GM19240 (cell line): Measurements from ENCODE around the gene LDB3.
"Not testable (repeated sequence)": the region's sequence is repeated elsewhere in the genome, so short reads cannot be mapped to it uniquely, and the experiment has no call there.

ENCODE experiments used
- DNase-seq: peaks from one replicate; pipeline ENCODE4 v3.0.0; 2011; ENCODE audit warnings: low spot score; ENCODE audit not compliant: insufficient read length

The LDB3 gene, protein sequence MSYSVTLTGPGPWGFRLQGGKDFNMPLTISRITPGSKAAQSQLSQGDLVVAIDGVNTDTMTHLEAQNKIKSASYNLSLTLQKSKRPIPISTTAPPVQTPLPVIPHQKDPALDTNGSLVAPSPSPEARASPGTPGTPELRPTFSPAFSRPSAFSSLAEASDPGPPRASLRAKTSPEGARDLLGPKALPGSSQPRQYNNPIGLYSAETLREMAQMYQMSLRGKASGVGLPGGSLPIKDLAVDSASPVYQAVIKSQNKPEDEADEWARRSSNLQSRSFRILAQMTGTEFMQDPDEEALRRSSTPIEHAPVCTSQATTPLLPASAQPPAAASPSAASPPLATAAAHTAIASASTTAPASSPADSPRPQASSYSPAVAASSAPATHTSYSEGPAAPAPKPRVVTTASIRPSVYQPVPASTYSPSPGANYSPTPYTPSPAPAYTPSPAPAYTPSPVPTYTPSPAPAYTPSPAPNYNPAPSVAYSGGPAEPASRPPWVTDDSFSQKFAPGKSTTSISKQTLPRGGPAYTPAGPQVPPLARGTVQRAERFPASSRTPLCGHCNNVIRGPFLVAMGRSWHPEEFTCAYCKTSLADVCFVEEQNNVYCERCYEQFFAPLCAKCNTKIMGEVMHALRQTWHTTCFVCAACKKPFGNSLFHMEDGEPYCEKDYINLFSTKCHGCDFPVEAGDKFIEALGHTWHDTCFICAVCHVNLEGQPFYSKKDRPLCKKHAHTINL

DNA sequence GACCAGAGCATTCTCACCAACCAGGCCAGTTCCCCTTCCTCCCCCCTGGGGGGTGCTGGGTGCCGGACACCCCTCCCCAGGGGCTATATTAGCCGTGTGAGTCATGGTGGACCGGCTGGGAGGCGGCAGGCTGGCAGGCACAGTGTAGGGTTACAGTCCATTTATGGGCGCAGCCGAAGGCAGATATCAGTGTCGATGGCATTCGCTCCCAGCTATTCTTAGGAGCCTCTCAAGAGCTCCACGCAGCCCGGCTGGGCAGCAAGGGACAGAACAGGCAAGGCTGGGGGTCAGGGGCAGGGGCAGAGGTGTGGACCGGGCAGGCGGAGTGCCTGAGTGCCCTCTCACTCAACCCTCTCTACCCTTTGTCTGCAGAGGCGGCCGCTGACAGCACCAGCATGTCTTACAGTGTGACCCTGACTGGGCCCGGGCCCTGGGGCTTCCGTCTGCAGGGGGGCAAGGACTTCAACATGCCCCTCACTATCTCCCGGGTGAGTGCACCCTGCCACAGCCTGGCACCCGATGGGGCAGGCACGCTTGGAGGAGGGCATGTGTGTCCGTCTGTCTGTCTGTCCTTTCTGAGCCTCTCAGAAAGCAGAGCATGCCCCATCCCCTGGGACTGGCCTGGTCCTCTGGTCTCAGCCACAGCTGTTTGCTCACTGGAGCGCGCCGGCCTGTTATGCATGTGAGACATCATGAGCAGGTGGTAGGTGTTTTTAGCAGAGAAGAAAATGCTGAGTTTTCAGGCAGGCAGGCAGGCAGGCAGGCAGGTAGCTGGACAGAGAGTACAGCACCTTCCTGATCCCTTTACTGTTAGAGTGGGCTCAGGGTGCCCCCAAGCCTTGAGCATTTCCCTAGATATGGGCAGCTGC lies at the start of gene LDB3:
Gene LDB3 (plus strand): TSS at position 215 of the 869 bp plus-strand sequence. CDS start 181 bp downstream, at position 396.
- DNase-seq: no peak

DNA sequence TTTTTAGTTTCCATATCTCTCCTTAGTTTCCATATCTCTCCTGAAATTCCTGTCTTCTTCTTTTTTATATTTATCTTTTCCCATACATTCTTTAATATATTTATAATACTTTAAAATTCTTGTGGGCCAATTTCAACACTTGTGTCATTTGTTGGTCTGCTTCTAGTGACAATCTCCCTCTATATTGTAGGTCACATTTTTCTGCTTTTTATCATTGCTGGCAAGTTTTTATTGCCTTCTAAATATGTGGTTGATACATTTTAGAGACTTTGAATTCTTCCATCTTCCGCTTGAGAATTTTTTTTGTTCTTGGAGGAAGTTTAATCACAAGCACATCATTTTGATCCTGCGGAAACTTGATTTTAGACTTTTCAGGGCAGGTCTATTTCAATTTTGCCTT lies 40.0 kb upstream of the LDB3 start:
- DNase-seq: no peak

DNA sequence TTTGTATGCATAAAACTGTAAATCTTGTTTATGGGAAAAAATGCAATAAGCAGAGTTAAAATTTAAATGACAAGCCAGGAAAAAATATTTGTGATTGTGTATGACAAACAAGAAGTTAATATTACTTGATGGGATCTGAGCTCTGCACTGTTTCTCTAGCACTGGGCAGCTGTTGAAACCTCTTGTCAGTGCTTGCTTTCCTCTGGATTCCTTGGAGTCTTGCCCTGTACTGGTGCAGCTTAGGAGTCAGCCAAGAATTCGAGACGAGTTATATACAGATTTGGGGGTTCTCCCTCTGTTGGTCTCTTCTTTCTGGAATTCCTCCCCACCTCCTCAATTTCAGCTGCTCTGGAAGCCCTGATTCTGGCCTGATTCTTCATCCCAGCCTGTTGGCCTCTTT lies 38.2 kb upstream of the LDB3 start:
- DNase-seq: no peak

DNA sequence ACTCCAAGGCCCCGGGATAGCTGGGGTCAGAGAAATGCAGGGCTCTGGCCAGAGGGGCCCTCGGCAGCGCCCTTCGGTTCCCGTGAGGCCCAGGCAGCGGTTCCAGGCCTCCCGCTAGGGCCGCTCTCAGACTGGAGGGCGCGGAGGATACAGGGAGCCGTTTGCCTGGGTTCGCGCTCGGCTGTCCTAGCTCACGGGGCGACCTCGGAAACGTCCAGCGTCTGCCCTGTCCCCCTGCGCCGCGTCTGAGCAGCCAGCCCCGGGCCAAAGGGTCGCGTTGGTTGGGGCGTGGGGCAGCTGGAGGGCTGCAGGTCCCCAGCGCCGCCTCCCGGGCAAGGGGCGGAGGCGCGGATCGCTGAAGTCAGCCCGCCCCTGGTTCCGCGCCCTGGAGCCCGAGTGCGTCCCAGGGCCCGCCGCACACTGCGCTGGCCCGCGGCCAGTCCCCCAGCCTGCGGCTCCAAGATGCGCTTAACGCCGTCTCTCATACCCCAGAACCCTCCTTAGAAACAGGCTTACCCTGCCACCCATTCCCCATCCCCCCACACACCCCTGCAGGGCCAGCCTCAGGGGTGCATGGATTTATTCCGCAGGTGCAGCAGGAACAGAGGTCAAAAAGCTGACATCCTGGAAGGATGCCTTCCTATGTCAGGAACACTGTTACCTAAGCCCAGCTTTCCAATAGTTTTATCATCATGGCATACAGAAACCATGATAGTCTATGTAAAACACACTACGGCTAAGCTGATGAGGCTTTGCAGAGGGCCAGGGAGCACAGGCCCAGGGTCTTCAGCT lies 36.1 kb upstream of the LDB3 start:
- DNase-seq: no peak

DNA sequence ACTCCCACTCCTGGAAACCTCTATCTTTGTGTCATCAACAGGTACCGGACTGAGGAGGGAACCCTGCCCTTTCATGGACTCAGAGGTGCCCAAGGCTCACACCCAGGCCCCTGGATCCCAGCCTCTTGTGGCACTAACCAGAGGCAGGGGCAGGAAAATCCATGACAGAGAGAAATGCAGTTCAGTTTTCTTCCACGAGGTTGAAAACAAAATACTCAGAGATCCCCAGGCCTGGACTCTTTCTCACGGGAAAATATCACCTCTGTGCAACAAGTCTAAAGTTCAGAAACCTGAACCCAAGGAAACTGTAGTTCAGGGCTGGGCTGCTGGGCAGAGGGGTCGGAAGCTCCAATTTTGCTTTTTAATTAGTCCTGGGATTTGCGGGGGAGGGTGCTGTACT lies 35.4 kb upstream of the LDB3 start:
- DNase-seq: no peak

DNA sequence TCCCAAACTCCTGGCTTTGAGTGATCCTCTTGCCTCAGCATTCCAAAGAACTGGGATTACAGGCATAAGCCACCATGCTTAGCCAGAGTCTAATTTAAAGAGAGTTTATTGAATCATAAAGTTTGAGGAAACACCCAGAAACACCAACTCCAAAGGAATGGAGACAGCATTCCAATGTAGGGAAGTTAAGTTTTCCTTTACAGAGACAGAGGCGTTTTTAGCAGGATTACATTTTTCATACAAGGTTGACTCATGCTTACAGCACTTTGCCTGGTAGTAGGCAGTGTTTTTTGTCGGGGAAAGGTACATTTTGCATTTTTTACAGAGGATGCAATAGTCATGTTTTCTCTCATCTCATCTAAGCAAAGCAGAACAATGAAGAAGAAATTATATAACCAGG lies 32.9 kb upstream of the LDB3 start:
- DNase-seq: no peak

DNA sequence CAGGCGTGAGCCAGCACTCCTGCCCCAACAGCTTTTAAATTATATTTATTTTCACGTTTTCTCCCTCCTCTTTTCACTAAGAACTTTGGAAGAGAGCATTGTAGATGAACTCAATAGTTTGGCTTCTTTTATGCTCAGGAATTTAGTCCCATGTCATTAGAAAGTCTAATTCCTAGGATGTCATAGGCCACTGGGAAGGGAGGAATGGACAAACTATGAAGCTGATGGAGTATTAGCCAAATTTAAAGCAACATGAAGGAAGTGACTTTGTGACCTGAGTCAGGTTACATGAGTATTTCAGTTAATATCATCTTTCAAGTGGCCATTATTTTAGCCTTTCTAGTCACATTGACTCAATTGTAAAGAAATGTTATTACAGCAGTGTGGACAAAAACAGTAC lies 32.0 kb upstream of the LDB3 start:
- no peak for DNase-seq

DNA sequence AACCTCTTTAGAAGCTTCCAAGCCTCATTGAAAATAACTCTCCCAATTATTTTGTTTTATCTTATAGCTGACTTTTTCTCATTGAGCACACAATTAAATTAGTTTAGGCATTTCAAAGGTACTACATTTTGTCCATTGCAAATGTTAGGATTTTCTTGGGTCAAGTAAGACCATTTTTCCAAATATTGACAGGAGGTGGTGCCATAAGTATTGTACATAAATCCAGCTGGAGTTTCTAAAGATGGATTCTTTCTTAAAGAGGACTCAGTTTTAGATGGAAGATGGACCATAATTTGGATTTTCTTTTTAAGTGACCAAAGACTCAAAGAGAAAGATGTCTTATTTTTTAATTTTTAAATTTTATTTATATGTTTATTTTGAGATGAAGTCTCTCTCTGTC lies 26.3 kb upstream of the LDB3 start:
- DNase-seq: no peak

DNA sequence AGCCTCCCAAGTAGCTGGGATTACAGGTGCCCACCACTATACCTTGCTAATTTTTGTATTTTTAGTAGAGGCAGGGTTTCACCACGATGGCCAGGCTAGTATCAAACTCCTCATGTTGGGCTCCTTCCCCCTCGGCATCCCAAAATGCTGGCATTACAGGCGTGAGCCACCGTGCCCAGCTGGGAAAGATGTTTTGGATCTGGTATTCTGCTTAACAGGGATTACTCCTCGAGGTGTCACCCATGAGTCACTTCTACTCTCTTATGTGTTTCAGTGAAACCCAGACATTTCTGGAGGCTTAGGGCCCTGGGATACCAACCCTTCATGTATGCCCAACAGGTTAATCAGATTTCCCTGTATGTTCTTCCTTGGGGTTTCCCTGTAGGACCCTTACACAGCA lies 25.8 kb upstream of the LDB3 start:
- DNase-seq: no peak

DNA sequence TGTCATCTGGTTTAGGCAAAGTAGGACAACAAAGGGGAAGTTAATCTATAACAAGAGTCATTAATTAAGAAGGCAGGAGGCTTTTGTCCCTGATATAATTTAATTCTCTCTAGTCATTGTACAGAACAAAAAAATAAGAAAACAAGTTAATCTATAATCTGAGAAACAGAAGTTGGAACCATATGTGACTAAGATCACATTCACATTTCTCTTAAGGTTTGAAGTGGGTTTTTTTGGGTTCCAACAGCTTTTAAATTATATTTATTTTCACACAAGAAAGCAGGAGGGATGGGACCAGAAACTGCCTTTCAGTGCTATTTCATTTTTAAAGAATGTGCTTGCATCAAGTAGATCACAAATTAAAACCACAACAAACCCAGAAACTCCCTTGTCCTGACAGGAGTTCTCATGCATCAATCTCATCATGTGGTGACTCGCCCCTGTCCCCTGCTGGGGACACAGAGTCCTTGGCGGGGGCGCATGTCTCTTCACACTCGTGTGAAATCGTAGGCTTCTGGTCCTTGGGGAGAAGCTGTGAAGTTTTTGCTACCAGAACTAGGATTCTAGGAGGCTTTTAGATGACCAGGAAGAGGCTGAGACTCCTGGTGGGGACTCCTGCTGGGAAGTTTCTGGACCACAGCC lies 24.0 kb upstream of the LDB3 start:
- DNase-seq: no peak

DNA sequence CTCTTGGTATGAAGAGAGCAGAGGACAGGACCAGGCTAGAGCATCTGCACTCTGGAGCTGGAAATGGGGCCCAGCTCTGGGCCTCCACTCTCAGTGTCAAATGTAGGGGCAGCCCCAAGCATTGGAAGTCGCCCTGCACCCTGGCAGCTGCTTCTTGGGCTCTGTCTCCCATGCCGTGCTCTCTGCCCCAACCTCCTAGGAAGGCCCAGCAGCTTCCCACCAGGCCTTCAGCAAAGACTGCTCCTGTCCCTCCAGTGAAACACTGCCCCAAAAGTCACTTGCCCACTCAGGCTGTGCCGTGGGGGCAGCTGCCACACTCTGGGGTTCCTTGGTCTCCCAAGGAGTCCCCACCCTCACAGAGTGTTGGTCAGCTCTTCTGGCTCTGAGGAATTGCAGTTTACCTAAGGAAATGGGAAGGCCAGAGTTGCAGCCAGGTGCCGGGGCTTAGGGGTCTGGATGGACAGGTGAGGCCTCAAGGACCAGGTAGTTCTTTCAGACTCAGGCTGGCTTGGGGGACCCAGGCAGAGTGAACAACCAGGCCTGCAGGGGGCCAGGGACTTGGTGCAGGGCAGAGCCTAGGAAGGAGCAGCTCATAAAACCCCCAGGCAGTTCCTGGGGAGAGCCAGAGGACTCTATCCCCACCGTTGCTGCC lies 23.4 kb upstream of the LDB3 start:
- no peak for DNase-seq

DNA sequence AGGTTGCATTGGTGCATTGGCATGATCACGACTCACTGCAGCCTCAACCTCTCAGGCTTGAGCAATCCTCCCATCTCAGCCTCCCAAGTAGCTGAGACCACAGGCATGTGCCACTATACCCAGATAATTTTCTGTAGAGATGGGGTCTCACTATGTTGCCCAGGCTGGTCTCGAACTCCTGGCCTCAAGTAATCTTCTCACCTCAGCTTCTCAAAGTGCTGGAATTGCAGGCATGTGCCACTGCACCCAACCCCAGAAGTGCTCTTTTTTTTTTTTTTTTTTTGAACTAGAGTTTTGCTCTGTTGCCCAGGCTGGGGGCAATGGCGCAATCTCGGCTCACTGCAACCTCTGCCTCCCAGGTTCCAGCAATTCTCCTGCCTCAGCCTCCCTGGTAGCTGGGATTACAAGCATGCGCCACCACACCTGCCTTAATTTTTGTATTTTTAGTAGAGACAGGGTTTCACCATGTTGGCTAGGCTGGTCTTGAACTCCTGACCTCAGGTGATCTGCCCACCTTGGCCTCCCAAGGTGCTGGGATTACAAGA lies 22.6 kb upstream of the LDB3 start:
- DNase-seq: not testable (repeated sequence)

DNA sequence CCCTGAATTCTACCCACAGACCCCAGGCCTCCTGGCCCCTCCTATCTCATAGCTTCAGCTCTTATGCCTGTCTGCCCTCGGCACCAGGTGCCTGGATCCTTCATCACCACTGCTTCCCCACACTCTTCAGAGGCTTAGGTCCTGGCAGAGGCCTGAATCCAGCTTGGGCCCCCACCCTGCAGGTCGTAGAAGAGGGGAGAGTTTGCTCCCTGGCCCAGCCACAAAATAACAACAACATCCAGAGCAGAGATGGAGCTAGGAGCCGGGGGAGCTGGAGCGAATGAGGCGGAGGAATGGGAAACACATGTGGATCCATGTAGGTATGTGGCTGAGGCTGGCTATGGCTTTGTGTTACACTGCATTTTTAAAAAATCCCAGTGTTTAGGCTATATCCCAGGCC lies 21.8 kb upstream of the LDB3 start:
- DNase-seq: no peak

DNA sequence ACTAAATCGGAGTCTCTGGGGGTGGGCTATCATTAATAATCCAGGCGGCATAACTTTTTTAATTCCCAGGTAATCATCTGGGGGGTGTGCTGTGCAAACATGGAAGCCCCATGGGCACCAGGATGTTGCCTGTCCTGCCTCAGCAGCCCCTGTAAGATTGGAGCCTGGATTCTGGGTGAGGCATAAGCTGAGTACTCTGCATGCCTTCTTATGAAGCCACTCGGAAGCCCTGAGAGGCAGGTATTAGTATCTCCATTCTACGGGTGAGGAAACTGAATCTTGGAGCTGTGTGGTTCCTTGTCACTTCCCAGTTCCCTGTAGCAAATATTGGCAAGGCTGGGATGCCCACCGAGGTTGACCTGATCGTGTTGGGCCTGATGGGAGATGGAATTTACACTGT lies 21.4 kb upstream of the LDB3 start:
- DNase-seq: no peak

DNA sequence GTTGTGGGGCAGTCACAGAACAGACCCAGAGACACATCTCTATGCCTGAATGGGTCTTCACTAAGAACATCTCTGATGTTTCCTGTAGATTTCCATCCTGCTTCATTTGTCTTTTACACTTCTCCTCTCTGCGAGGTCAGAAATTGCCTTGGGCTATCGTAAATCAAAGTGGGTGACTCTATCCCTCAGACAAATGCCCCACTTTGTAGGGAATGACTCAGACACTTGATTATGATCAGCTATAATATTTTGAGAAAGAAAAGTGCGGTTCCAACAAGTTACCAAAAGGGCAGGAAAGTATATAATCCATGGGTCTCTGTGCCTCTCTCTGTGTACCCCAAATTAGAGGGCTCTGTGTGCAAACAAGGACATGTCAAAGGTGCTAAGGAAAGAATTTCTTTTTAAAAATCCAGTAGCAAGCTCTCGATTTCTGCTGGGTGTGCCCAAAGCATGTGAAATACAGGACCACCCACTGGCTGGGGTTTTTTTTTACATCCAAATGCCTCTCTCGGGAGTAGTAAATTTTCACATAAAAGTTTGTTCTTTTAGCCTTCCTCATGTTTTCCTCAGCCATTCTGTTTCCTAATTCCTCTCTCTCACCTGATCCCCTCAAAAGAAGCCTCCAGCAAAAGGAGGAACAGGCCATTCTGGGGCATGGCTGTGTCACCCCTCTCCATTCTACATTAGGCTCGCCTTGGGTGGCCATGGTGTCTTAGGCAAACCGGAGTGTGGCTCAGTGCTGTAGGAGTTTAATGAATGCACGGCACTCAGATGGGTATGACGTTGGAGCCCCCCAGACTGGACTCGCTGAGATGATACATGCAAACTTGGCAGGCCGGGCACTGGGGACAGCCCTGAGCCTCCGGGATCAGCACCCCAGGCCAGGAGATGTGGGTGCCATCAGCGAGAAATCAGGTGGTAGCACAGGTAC lies 20.3 kb upstream of the LDB3 start:
- no peak for DNase-seq

DNA sequence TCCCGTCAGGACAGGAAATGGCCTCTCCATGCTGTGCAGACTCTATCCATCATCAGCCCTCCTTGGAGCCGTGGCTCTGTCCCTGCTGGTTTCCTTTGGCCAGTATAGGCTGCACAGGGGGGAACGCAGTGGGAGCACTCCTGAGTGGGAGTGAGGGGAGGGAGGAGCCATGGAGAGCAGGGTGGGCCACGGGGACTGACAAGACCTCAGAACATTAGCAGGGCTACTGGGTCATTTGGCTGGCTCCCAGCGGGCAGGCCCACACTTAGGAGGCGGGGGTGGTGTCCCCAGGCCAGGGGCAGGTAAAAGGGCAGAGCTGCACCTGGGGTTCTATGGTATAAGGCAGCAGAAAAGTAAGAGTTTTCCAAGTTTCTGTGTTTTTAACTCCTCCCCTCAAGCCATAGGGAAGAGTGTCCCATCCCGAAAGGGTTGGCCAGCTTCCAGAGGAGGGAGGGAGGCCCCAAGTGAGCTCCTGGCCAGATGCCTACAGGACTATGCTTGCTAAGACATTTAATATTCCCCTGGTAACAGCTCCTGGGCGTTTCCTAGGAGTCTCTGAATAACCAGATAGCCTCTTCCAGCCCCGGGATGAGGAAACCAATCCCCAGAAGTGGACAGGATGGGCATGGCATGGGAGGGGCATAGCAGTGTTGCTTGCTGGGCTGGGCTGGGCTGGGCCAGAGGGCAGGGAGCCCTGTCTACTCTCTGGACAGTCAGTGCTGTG lies 19.4 kb upstream of the LDB3 start:
- DNase-seq: no peak

DNA sequence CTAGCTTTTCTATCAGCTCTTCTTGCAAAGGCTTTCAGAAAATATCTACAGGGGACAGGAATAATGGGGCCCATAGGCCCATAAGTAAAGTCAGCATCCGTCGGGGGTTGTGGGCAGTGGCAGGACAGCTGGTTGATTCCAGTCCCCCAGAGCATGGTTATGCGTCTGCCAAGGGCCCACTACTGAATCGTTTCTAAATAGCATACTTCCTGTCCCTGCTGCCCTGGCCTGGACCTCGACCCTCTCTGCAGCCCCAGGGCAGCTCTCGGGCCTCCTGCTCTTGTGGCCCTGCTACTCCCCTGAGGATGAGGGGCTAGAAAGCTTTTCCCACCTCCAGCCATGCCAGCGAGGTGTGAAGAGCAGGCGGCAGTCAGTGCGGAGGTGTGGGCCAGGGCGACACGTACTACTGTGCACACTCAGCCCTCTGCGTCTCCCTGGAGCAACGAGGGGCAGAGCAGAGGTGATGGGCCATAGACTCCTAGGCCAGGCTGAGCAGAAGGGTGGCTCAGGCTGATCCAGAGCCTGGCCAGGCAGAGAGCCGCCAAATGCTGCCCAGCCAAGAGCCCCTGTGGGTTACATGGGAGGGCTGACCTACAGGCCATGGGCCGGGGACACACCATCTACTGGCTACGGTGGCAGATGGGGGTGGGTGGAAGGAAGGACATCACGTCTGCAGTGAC lies 18.7 kb upstream of the LDB3 start:
- no peak for DNase-seq

DNA sequence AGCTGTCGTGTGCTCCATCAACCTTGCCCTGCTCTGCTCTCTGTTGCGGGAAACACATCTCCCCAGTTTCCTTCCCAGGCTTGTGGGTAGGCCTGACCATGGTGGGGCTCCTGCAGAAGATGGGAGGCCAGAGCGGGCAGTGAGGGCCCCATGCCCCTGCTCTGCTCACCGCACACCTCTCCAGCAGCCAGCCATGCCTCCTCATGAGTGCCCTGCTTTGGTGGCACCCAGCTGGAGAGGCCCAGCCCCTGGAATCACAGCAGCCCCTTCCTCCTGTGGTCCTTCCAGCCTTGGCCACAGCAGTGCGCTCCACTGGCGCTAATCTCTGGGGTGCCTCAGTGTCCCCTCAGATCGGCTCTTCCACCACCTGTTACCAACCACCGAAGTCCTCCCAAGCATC lies 18.2 kb upstream of the LDB3 start:
- no peak for DNase-seq
